Hepatocyte (in vitro differentiated cells): Measurements from ENCODE around the gene ANKRD39. TPM values are rescaled to one million over a fixed set of nuclear protein-coding genes. Genes with fewer than 3 reads are reported as not detected.

Experiments
- DNase-seq: peaks from one replicate; pipeline ENCODE4 v3.0.0-alpha.2; 2016; ENCODE audit warnings: low spot score
- H2AFZ ChIP-seq: fragments of 200-600 bp; sonication (generic); 2 replicates; pipeline ENCODE4 v1.6.0; 2016; ENCODE audit warnings: antibody characterized with exemption, mild to moderate bottlenecking
- H3K27ac ChIP-seq: fragments of 200-600 bp; sonication (generic); 2 replicates; pipeline ENCODE4 v1.5.1; 2016; ENCODE audit warnings: mild to moderate bottlenecking
- H3K27me3 ChIP-seq: fragments of 200-600 bp; sonication (generic); 2 replicates; pipeline ENCODE4 v1.6.1; 2016
- H3K36me3 ChIP-seq: fragments of 200-600 bp; sonication (generic); replicated peaks from 2 replicates; pipeline ENCODE4 v1.5.1; 2016; ENCODE audit warnings: low read depth; ENCODE audit not compliant: insufficient read depth
- H3K4me1 ChIP-seq: fragments of 200-600 bp; sonication (generic); 2 replicates; pipeline ENCODE4 v1.5.1; 2016; ENCODE audit warnings: mild to moderate bottlenecking, moderate library complexity; ENCODE audit not compliant: insufficient read depth
- H3K4me2 ChIP-seq: fragments of 200-600 bp; sonication (generic); 2 replicates; pipeline ENCODE4 v1.6.0; 2016
- H3K4me3 ChIP-seq: fragments of 200-600 bp; sonication (generic); 2 replicates; pipeline ENCODE4 v1.5.1; 2016; ENCODE audit warnings: mild to moderate bottlenecking
- H3K79me2 ChIP-seq: fragments of 200-600 bp; sonication (generic); 2 replicates; pipeline ENCODE4 v1.6.0; 2017; ENCODE audit warnings: mild to moderate bottlenecking
- H3K9me2 ChIP-seq: fragments of 200-600 bp; sonication (generic); replicated peaks from 2 replicates; pipeline ENCODE4 v1.6.0; 2017; ENCODE audit warnings: mild to moderate bottlenecking; ENCODE audit not compliant: insufficient read depth
- H3K9me3 ChIP-seq: fragments of 200-600 bp; sonication (generic); 2 replicates; pipeline ENCODE4 v1.5.1; 2016; ENCODE audit warnings: low read depth, mild to moderate bottlenecking
- H4K20me1 ChIP-seq: fragments of 200-600 bp; sonication (generic); 2 replicates; pipeline ENCODE4 v1.6.0; 2016; ENCODE audit warnings: mild to moderate bottlenecking; ENCODE audit not compliant: insufficient read depth, poor library complexity, severe bottlenecking
- EZH2 ChIP-seq: fragments of 200-600 bp; sonication (generic); IDR thresholded peaks from 2 replicates; pipeline ENCODE4 v1.6.1; 2016; ENCODE audit warnings: antibody characterized with exemption, mild to moderate bottlenecking, borderline replicate concordance
- EZH2phosphoT487 ChIP-seq: fragments of 200-600 bp; sonication (generic); IDR thresholded peaks from one replicate; pipeline ENCODE4 v1.6.1; 2018; ENCODE audit warnings: antibody characterized with exemption, mild to moderate bottlenecking, low read depth, moderate library complexity; ENCODE audit not compliant: unreplicated experiment, severe bottlenecking
- WGBS: methylation state at CpG from one replicate; pipeline ENCODE4 v1.1.6; 2016; ENCODE audit warnings: low lambda C conversion rate; ENCODE audit errors: missing lambda C conversion rate; 5-methylcytosine and 5-hydroxymethylcytosine counted together
- polyA plus RNA-seq: library from polyadenylated mRNA; unstranded; fragments of >200 nt; fragmentation: Nextera tagmentation; extraction: Ambion mirVana; gene quantifications from 2 replicates; pipeline ENCODE4 v1.2.1, GENCODE V29; 2016
- total RNA-seq: library from RNA; depleted of rRNA; stranded (reverse); fragments of >200 nt; gene quantifications from 2 replicates; pipeline ENCODE4 v1.2.3, GENCODE V29; 2014
- TF ChIP-seq, protein P1 (sequence below): fragments of 200-600 bp; sonication (generic); IDR thresholded peaks from 2 replicates; pipeline ENCODE4 v1.5.1; 2016; ENCODE audit warnings: antibody characterized with exemption, mild to moderate bottlenecking; ENCODE audit not compliant: poor library complexity

Gene ANKRD39
- total and polyA plus RNA-seq, 2 experiments from 2014 or later, result 13.6 to 25.6 TPM

DNA sequence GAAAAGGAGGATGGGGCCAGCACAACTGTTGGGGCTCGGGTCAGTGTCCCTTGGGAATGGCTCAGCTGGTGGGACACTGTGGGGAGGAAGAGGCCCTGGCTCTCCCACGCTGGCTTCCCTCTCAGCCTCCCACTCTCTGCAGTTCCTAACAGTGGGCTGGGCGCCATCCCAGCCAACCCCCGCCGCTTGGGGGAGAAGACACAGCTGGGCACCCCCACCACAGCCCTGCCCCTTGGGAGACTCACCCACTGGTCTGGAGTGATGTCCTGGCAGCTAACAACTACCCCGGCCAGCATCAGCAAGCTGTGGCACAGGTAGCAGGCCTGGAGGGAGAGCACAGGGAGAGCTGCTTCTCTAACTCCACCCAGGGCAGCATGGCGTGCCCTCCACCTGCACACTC is 20.4 kb upstream of the ANKRD39 start:
- 88% methylated on average over 7 of the region's 7 CpGs for WGBS
- Histone ChIP-seq H3K4me1 (peaks cover 32% of the 10 kb centered on the region), H3K9me2 (no peaks in the 10 kb centered on the region), H3K27me3 (no peaks in the 10 kb centered on the region), H3K79me2 (no peaks in the 10 kb centered on the region), H3K9me3 (no peaks in the 10 kb centered on the region), H3K4me3 (no peak overlapping the region), H3K36me3 (no peaks in the 10 kb centered on the region), H2AFZ (no peak overlapping the region), H3K27ac (no peak overlapping the region), H4K20me1 (no peaks in the 10 kb centered on the region), H3K4me2 (no peak overlapping the region)
- DNase-seq, result no peak
- TF ChIP-seq EZH2 (no peak), EZH2phosphoT487 (no peak)
- TF ChIP-seq, protein P1, sequence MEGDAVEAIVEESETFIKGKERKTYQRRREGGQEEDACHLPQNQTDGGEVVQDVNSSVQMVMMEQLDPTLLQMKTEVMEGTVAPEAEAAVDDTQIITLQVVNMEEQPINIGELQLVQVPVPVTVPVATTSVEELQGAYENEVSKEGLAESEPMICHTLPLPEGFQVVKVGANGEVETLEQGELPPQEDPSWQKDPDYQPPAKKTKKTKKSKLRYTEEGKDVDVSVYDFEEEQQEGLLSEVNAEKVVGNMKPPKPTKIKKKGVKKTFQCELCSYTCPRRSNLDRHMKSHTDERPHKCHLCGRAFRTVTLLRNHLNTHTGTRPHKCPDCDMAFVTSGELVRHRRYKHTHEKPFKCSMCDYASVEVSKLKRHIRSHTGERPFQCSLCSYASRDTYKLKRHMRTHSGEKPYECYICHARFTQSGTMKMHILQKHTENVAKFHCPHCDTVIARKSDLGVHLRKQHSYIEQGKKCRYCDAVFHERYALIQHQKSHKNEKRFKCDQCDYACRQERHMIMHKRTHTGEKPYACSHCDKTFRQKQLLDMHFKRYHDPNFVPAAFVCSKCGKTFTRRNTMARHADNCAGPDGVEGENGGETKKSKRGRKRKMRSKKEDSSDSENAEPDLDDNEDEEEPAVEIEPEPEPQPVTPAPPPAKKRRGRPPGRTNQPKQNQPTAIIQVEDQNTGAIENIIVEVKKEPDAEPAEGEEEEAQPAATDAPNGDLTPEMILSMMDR, result no peak

GRCh38 chr2:96877631-96878092 is 19.8 kb upstream of the ANKRD39 start:
- Histone ChIP-seq H3K4me1 (peaks cover 36% of the 10 kb centered on the region), H3K79me2 (no peaks in the 10 kb centered on the region), H4K20me1 (no peaks in the 10 kb centered on the region), H3K9me3 (no peaks in the 10 kb centered on the region), H3K4me2 (no peak overlapping the region), H3K27ac (no peak overlapping the region), H3K9me2 (no peaks in the 10 kb centered on the region), H3K27me3 (no peaks in the 10 kb centered on the region), H2AFZ (no peak overlapping the region), H3K36me3 (no peaks in the 10 kb centered on the region), H3K4me3 (no peak overlapping the region)
- WGBS, result 83% methylated on average over 14 of the region's 15 CpGs
- TF ChIP-seq EZH2 (no peak), EZH2phosphoT487 (no peak)
- TF ChIP-seq, protein P1, result no peak
- no peak for DNase-seq

DNA sequence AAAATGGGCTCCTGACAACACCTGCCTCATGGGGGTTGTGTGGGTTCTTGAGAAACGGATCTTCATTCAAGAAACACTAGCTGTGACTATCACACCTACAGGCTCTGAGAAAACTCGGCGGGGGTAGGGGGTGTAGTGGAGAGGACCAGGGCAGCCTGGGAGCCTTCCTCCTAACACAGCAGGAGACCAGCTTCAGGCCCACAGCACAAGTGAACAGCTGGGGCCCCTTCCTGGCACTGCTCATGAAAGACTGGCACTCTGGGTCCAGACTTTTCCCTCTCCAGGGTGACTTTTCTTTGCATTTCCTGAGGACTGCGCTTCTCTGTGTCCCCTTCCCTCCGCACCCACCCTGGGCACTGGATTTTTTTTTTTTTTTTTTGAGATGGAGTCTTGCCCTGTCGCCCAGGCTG is 19.2 kb upstream of the ANKRD39 start:
- H3K4me1 ChIP-seq, result peaks cover 36% of the 10 kb centered on the region
- no peak overlapping the region for H3K4me2 ChIP-seq
- H2AFZ ChIP-seq, result no peak overlapping the region
- no peak for TF ChIP-seq EZH2
- TF ChIP-seq EZH2phosphoT487, result no peak
- TF ChIP-seq, protein P1, result no peak
- no peaks in the 10 kb centered on the region for H3K9me3 ChIP-seq
- DNase-seq, result no peak
- no peaks in the 10 kb centered on the region for H4K20me1 ChIP-seq
- H3K27ac ChIP-seq, result no peak overlapping the region
- no peak overlapping the region for H3K4me3 ChIP-seq
- no peaks in the 10 kb centered on the region for H3K27me3 ChIP-seq
- H3K9me2 ChIP-seq, result no peaks in the 10 kb centered on the region
- no peaks in the 10 kb centered on the region for H3K36me3 ChIP-seq
- no peaks in the 10 kb centered on the region for H3K79me2 ChIP-seq
- WGBS, result 88% methylated on average over 6 of the region's 6 CpGs
